Measurements from ENCODE around the gene ARHGEF10L. TPM values are rescaled to one million over a fixed set of nuclear protein-coding genes. Genes with fewer than 3 reads are reported as not detected.
"Not testable (repeated sequence)": the region's sequence is repeated elsewhere in the genome, so short reads cannot be mapped to it uniquely, and the experiment has no call there.

The ARHGEF10L gene
- total RNA-seq (under 1 TPM in 1 of 2 donors, not detected in 1; 0.35 TPM), total RNA-seq (0.08 to 0.46 reads per million in 2 donors)

GRCh38 chr1:17539477-17540254, at the start of gene ARHGEF10L:
TSS of gene ARHGEF10L (plus strand) at chr1:17539698. CDS start at chr1:17580596, 40,898 bp downstream.
- ATAC-seq (no peak), DNase-seq (no peak)
- peaks cover 11% of the 10 kb centered on the region for H3K4me1 Mint-ChIP-seq
- no peak within 1 kb of the TSS for H3K27ac Mint-ChIP-seq
- peak within 1 kb of the TSS; percentile 83 for H3K4me3 Mint-ChIP-seq
- no peaks in the 10 kb centered on the region for H3K9me3 ChIP-seq (ENCODE audit: control insufficient read depth, low read length, poor library complexity, severe bottlenecking)
- H3K27me3 Mint-ChIP-seq, result peaks cover 60% of the 10 kb centered on the region
- H3K36me3 Mint-ChIP-seq (ENCODE audit: low read depth), result peaks cover 11% of the 10 kb centered on the region

- not testable (repeated sequence) for H3K4me1 Mint-ChIP-seq; DNase-seq; H3K27ac Mint-ChIP-seq; ATAC-seq; H3K9me3 ChIP-seq (ENCODE audit: control insufficient read depth, low read length, poor library complexity, severe bottlenecking); H3K36me3 Mint-ChIP-seq (ENCODE audit: low read depth); H3K4me3 Mint-ChIP-seq
- H3K27me3 Mint-ChIP-seq, result peaks cover 28% of the 10 kb centered on the region
Measured at GRCh38 chr1:17489768-17490417, 49.6 kb upstream of the ARHGEF10L start.

GRCh38 chr1:17490667-17491066, 48.8 kb upstream of the ARHGEF10L start:
- not testable (repeated sequence) for H3K4me3 Mint-ChIP-seq; ATAC-seq; DNase-seq; H3K27ac Mint-ChIP-seq; H3K4me1 Mint-ChIP-seq; H3K36me3 Mint-ChIP-seq (ENCODE audit: low read depth); H3K9me3 ChIP-seq (ENCODE audit: control insufficient read depth, low read length, poor library complexity, severe bottlenecking)
- peaks cover 21% of the 10 kb centered on the region for H3K27me3 Mint-ChIP-seq

GRCh38 chr1:17494114-17494729, 45.3 kb upstream of the ARHGEF10L start:
- Mint-ChIP-seq H3K4me1 (peaks cover 2% of the 10 kb centered on the region), H3K36me3 (ENCODE audit: low read depth) (no peaks in the 10 kb centered on the region), H3K4me3 (no peak overlapping the region), H3K27ac (no peak overlapping the region), H3K27me3 (peaks cover 27% of the 10 kb centered on the region)
- ATAC-seq (peak; percentile 74), DNase-seq (peak; percentile 26 to 55 (median 39))
- no peaks in the 10 kb centered on the region for H3K9me3 ChIP-seq (ENCODE audit: control insufficient read depth, low read length, poor library complexity, severe bottlenecking)

GRCh38 chr1:17496419-17496818, 43.1 kb upstream of the ARHGEF10L start:
- no peak for DNase-seq
- Mint-ChIP-seq H3K4me1 (peaks cover 2% of the 10 kb centered on the region), H3K4me3 (no peak overlapping the region), H3K36me3 (ENCODE audit: low read depth) (no peaks in the 10 kb centered on the region), H3K27me3 (peaks cover 26% of the 10 kb centered on the region), H3K27ac (no peak overlapping the region)
- no peak for ATAC-seq
- H3K9me3 ChIP-seq (ENCODE audit: control insufficient read depth, low read length, poor library complexity, severe bottlenecking), result no peaks in the 10 kb centered on the region

GRCh38 chr1:17498214-17498613, 41.3 kb upstream of the ARHGEF10L start:
- Mint-ChIP-seq H3K27ac (no peak overlapping the region), H3K27me3 (peaks cover 33% of the 10 kb centered on the region), H3K4me3 (no peak overlapping the region), H3K36me3 (ENCODE audit: low read depth) (no peaks in the 10 kb centered on the region), H3K4me1 (peaks cover 2% of the 10 kb centered on the region)
- H3K9me3 ChIP-seq (ENCODE audit: control insufficient read depth, low read length, poor library complexity, severe bottlenecking), result no peaks in the 10 kb centered on the region
- ATAC-seq (no peak), DNase-seq (no peak)

- no peaks in the 10 kb centered on the region for H3K4me1 Mint-ChIP-seq
- no peaks in the 10 kb centered on the region for H3K36me3 Mint-ChIP-seq (ENCODE audit: low read depth)
- ATAC-seq (no peak), DNase-seq (peak in 1 of 3 donors; percentile 26)
- H3K27ac Mint-ChIP-seq, result no peak overlapping the region
- no peak overlapping the region for H3K4me3 Mint-ChIP-seq
- peaks cover 24% of the 10 kb centered on the region for H3K27me3 Mint-ChIP-seq
- no peaks in the 10 kb centered on the region for H3K9me3 ChIP-seq (ENCODE audit: control insufficient read depth, low read length, poor library complexity, severe bottlenecking)
Measured at GRCh38 chr1:17502326-17502778, 37.1 kb upstream of the ARHGEF10L start.

GRCh38 chr1:17503146-17503545, 36.4 kb upstream of the ARHGEF10L start:
- peaks cover 23% of the 10 kb centered on the region for H3K27me3 Mint-ChIP-seq
- ATAC-seq (no peak), DNase-seq (no peak)
- H3K36me3 Mint-ChIP-seq (ENCODE audit: low read depth), result no peaks in the 10 kb centered on the region
- no peak overlapping the region for H3K27ac Mint-ChIP-seq
- H3K4me3 Mint-ChIP-seq, result no peak overlapping the region
- no peaks in the 10 kb centered on the region for H3K4me1 Mint-ChIP-seq
- H3K9me3 ChIP-seq (ENCODE audit: control insufficient read depth, low read length, poor library complexity, severe bottlenecking), result no peaks in the 10 kb centered on the region

GRCh38 chr1:17507200-17507599, 32.3 kb upstream of the ARHGEF10L start:
- H3K4me3 Mint-ChIP-seq; H3K9me3 ChIP-seq (ENCODE audit: control insufficient read depth, low read length, poor library complexity, severe bottlenecking); DNase-seq; H3K27me3 Mint-ChIP-seq; H3K36me3 Mint-ChIP-seq (ENCODE audit: low read depth); H3K27ac Mint-ChIP-seq; ATAC-seq; H3K4me1 Mint-ChIP-seq: not testable (repeated sequence)

- H3K4me3 Mint-ChIP-seq, result no peak overlapping the region
Measured at GRCh38 chr1:17507915-17508314, 31.6 kb upstream of the ARHGEF10L start.

GRCh38 chr1:17509363-17509762, 30.1 kb upstream of the ARHGEF10L start:
- no peak overlapping the region for H3K27ac Mint-ChIP-seq
- H3K4me1 Mint-ChIP-seq, result no peaks in the 10 kb centered on the region
- H3K4me3 Mint-ChIP-seq, result no peak overlapping the region

More at GRCh38 chr1:17507915-17508314, 31.6 kb upstream of the ARHGEF10L start:
- Mint-ChIP-seq H3K36me3 (ENCODE audit: low read depth) (no peaks in the 10 kb centered on the region), H3K27me3 (peaks cover 1% of the 10 kb centered on the region), H3K4me1 (no peaks in the 10 kb centered on the region), H3K27ac (no peak overlapping the region)
- no peaks in the 10 kb centered on the region for H3K9me3 ChIP-seq (ENCODE audit: control insufficient read depth, low read length, poor library complexity, severe bottlenecking)
- DNase-seq, result no peak
- no peak for ATAC-seq

GRCh38 chr1:17510138-17510537, 29.4 kb upstream of the ARHGEF10L start:
- ATAC-seq (no peak), DNase-seq (no peak)
- H3K27me3 Mint-ChIP-seq, result no peaks in the 10 kb centered on the region
- H3K4me3 Mint-ChIP-seq, result no peak overlapping the region
- H3K4me1 Mint-ChIP-seq, result no peaks in the 10 kb centered on the region
- H3K27ac Mint-ChIP-seq, result no peak overlapping the region
- H3K9me3 ChIP-seq (ENCODE audit: control insufficient read depth, low read length, poor library complexity, severe bottlenecking), result no peaks in the 10 kb centered on the region
- no peaks in the 10 kb centered on the region for H3K36me3 Mint-ChIP-seq (ENCODE audit: low read depth)

More at GRCh38 chr1:17509363-17509762, 30.1 kb upstream of the ARHGEF10L start:
- no peaks in the 10 kb centered on the region for H3K9me3 ChIP-seq (ENCODE audit: control insufficient read depth, low read length, poor library complexity, severe bottlenecking)
- Mint-ChIP-seq H3K27me3 (no peaks in the 10 kb centered on the region), H3K36me3 (ENCODE audit: low read depth) (no peaks in the 10 kb centered on the region)
- ATAC-seq (no peak), DNase-seq (no peak)

- peaks cover 2% of the 10 kb centered on the region for H3K4me1 Mint-ChIP-seq
- DNase-seq (no peak), ATAC-seq (no peak)
- peaks cover 8% of the 10 kb centered on the region for H3K27me3 Mint-ChIP-seq
- H3K4me3 Mint-ChIP-seq, result no peak overlapping the region
- no peaks in the 10 kb centered on the region for H3K36me3 Mint-ChIP-seq (ENCODE audit: low read depth)
- H3K9me3 ChIP-seq (ENCODE audit: control insufficient read depth, low read length, poor library complexity, severe bottlenecking), result no peaks in the 10 kb centered on the region
- no peak overlapping the region for H3K27ac Mint-ChIP-seq
Measured at GRCh38 chr1:17511188-17511587, 28.3 kb upstream of the ARHGEF10L start.
